ENCODE measurements around the gene TIAM1.

Gene TIAM1

GRCh38 chr21:31193761-31194160 is 150.3 kb downstream of the TIAM1 start:
- POLR2A ChIA-PET: no interaction called here
- DNase-seq (ENCODE audit: extremely low spot score): no peak
- CTCF ChIA-PET: interaction anchor here (4.2 kb wide), 1 partner anchor 388 kb away, joined by 25 read pairs; no protein-coding TSS in a partner anchor
- no peak for TF ChIP-seq CTCF (IDR thresholded peaks at IDR 0.05; ENCODE audit: control extremely low read depth, extremely low read depth, low read depth, missing control alignments)

- no peak for DNase-seq (ENCODE audit: extremely low spot score)
- ChIA-PET POLR2A (no interaction called here), CTCF (interaction anchor here (1.2 to 2.9 kb wide), 5 partner anchors 9 to 389 kb away, joined by 3 to 13 read pairs (median 4); no protein-coding TSS in a partner anchor)
- TF ChIP-seq CTCF (IDR thresholded peaks at IDR 0.05; ENCODE audit: control extremely low read depth, extremely low read depth, low read depth, missing control alignments): no peak
Measured at GRCh38 chr21:31191553-31191952, 152.5 kb downstream of the TIAM1 start.

- CTCF ChIA-PET: interaction anchor here (0.7 to 2.9 kb wide), 4 partner anchors 10 to 81 kb away, joined by 3 to 13 read pairs (median 4); no protein-coding TSS in a partner anchor
- TF ChIP-seq CTCF (IDR thresholded peaks at IDR 0.05; ENCODE audit: control extremely low read depth, extremely low read depth, low read depth, missing control alignments): no peak
- POLR2A ChIA-PET: no interaction called here
- no peak for DNase-seq (ENCODE audit: extremely low spot score)
Measured at GRCh38 chr21:31190516-31190915, 153.5 kb downstream of the TIAM1 start.

- no peak for TF ChIP-seq CTCF (IDR thresholded peaks at IDR 0.05; ENCODE audit: control extremely low read depth, extremely low read depth, low read depth, missing control alignments)
- CTCF ChIA-PET: interaction anchor here (0.8 to 1.6 kb wide), 2 partner anchors 11 to 89 kb away, joined by 3 to 5 read pairs; no protein-coding TSS in a partner anchor
- POLR2A ChIA-PET: no interaction called here
- DNase-seq (ENCODE audit: extremely low spot score): no peak
Measured at GRCh38 chr21:31187499-31187898, 156.6 kb downstream of the TIAM1 start.

- no peak for TF ChIP-seq CTCF (IDR thresholded peaks at IDR 0.05; ENCODE audit: control extremely low read depth, extremely low read depth, low read depth, missing control alignments)
- ChIA-PET POLR2A (no interaction called here), CTCF (interaction anchor here (0.8 to 1.6 kb wide), 3 partner anchors 8 to 89 kb away, joined by 3 to 5 read pairs (median 3); no protein-coding TSS in a partner anchor)
- DNase-seq (ENCODE audit: extremely low spot score): no peak
Measured at GRCh38 chr21:31186916-31187315, 157.1 kb downstream of the TIAM1 start.

GRCh38 chr21:31185663-31186062 is 158.4 kb downstream of the TIAM1 start:
- CTCF ChIA-PET: interaction anchor here (1.5 to 2.3 kb wide), 2 partner anchors 17 to 395 kb away, joined by 4 to 8 read pairs; no protein-coding TSS in a partner anchor
- no peak for TF ChIP-seq CTCF (IDR thresholded peaks at IDR 0.05; ENCODE audit: control extremely low read depth, extremely low read depth, low read depth, missing control alignments)
- POLR2A ChIA-PET: interaction anchor here (0.6 kb wide), 1 partner anchor 14 kb away, joined by 15 read pairs; no protein-coding TSS in a partner anchor
- no peak for DNase-seq (ENCODE audit: extremely low spot score)
